ENCODE data around the gene ATP6V0C.

GRCh38 chr16:2524339-2524938 lies 10.7 kb downstream of the ATP6V0C start:
- TF ChIP-seq CTCF (IDR thresholded peaks at IDR 0.05; ENCODE audit: low read length) (no peak), EZH2 (IDR thresholded peaks at IDR 0.05; ENCODE audit: borderline replicate concordance, low read length) (no peak)

All from OCI-LY1 (cell line).